Right renal cortex interstitium (tissue), 3 donors: Measurements from ENCODE around the gene RAB20. TPM values are rescaled to one million over a fixed set of nuclear protein-coding genes. Genes with fewer than 3 reads are reported as not detected.

Experiments
- DNase-seq, 3 donors: peaks; one replicate each; pipeline ENCODE4 v3.0.0-alpha.2; 2013; ENCODE audit warnings: low read depth in 3 of 3, low spot score in 2 of 3
- polyA plus RNA-seq, 3 donors: library from polyadenylated mRNA; unstranded; fragments of 120-200 nt; gene quantifications; one replicate each; pipeline ENCODE4 v1.2.1, GENCODE V29; 2013; ENCODE audit not compliant: insufficient read length in 3 of 3

RAB20 gene
- polyA plus RNA-seq, 3 donors = 7.0 to 8.3 (median 7.0) TPM

GRCh38 chr13:110531671-110532083 lies 29.8 kb downstream of the RAB20 start:
- DNase-seq = no peak

GRCh38 chr13:110531100-110531499 lies 30.4 kb downstream of the RAB20 start:
- no peak for DNase-seq

- no peak for DNase-seq
Observed at GRCh38 chr13:110529522-110530311, 31.8 kb downstream of the RAB20 start.

- no peak for DNase-seq
Observed at GRCh38 chr13:110528911-110529310, 32.6 kb downstream of the RAB20 start.

- no peak for DNase-seq
Observed at GRCh38 chr13:110528371-110528770, 33.2 kb downstream of the RAB20 start.

GRCh38 chr13:110525328-110526319 lies 35.9 kb downstream of the RAB20 start:
- DNase-seq = no peak

- no peak for DNase-seq
Observed at GRCh38 chr13:110524541-110525257, 36.8 kb downstream of the RAB20 start.

GRCh38 chr13:110523838-110524540 lies 37.5 kb downstream of the RAB20 start:
- no peak for DNase-seq

- DNase-seq = no peak
Observed at GRCh38 chr13:110523180-110523579, 38.3 kb downstream of the RAB20 start.

- DNase-seq = no peak
Observed at GRCh38 chr13:110522721-110523120, 38.8 kb downstream of the RAB20 start.

GRCh38 chr13:110521946-110522345 lies 39.6 kb downstream of the RAB20 start:
- DNase-seq = no peak

GRCh38 chr13:110521296-110521680 lies 40.2 kb downstream of the RAB20 start:
- no peak for DNase-seq

- no peak for DNase-seq
Observed at GRCh38 chr13:110520431-110521295, 40.9 kb downstream of the RAB20 start.

- DNase-seq = no peak
Observed at GRCh38 chr13:110519506-110519905, 42.0 kb downstream of the RAB20 start.

- no peak for DNase-seq
Observed at GRCh38 chr13:110519046-110519445, 42.5 kb downstream of the RAB20 start.

GRCh38 chr13:110518571-110518970 lies 43.0 kb downstream of the RAB20 start:
- no peak for DNase-seq

GRCh38 chr13:110518226-110518525 lies 43.3 kb downstream of the RAB20 start:
- no peak for DNase-seq

- no peak for DNase-seq
Observed at GRCh38 chr13:110517505-110518225, 43.9 kb downstream of the RAB20 start.

- DNase-seq = no peak
Observed at GRCh38 chr13:110516500-110516899, 45.0 kb downstream of the RAB20 start.
